Activated naive CD8-positive, alpha-beta T cell treated with anti-CD3 and anti-CD28 coated beads for 36 hours (primary cell): ENCODE data around the gene CSF1. TPM values are rescaled to one million over a fixed set of nuclear protein-coding genes. Genes with fewer than 3 reads are reported as not detected.
"Not testable (repeated sequence)": the region's sequence is repeated elsewhere in the genome, so short reads cannot be mapped to it uniquely, and the experiment has no call there.

Experiments used
- DNase-seq: peaks from one replicate; pipeline ENCODE4 v3.0.0; 2021
- H3K27ac Mint-ChIP-seq: one replicate; pipeline ENCODE4 v1.8.0; 2022; ENCODE audit warnings: mild to moderate bottlenecking, moderate library complexity, mixed read lengths
- H3K27me3 Mint-ChIP-seq: one replicate; pipeline ENCODE4 v1.8.0; 2022; ENCODE audit warnings: mild to moderate bottlenecking, mixed read lengths
- H3K36me3 Mint-ChIP-seq: one replicate; pipeline ENCODE4 v1.8.0; 2021; ENCODE audit warnings: mild to moderate bottlenecking, mixed read lengths
- H3K4me1 Mint-ChIP-seq: one replicate; pipeline ENCODE4 v1.8.0; 2021; ENCODE audit warnings: mixed read lengths
- H3K4me3 Mint-ChIP-seq: one replicate; pipeline ENCODE4 v1.8.0; 2022; ENCODE audit warnings: mild to moderate bottlenecking, moderate library complexity, mixed read lengths
- H3K9me3 Mint-ChIP-seq: one replicate; pipeline ENCODE4 v1.8.0; 2022; ENCODE audit warnings: mixed read lengths
- total RNA-seq, 2 experiments: library from RNA; stranded (reverse); gene quantifications; one replicate each; pipeline ENCODE4 v1.2.3, GENCODE V29; 2021

Gene CSF1
- total RNA-seq, 2 experiments from 2014 or later, result 21.2 to 24.9 TPM

- Mint-ChIP-seq H3K4me1 (peaks cover 5% of the 10 kb centered on the region), H3K27ac (no peak overlapping the region), H3K9me3 (no peaks in the 10 kb centered on the region), H3K36me3 (no peaks in the 10 kb centered on the region), H3K4me3 (no peak overlapping the region), H3K27me3 (no peaks in the 10 kb centered on the region)
- no peak for DNase-seq
Observed at GRCh38 chr1:109950038-109950437, 39.4 kb downstream of the CSF1 start.

- DNase-seq, result no peak
- H3K4me1 Mint-ChIP-seq, result peaks cover 5% of the 10 kb centered on the region
- H3K4me3 Mint-ChIP-seq, result no peak overlapping the region
- H3K36me3 Mint-ChIP-seq, result no peaks in the 10 kb centered on the region
- no peaks in the 10 kb centered on the region for H3K27me3 Mint-ChIP-seq
- no peaks in the 10 kb centered on the region for H3K9me3 Mint-ChIP-seq
- no peak overlapping the region for H3K27ac Mint-ChIP-seq
Observed at GRCh38 chr1:109950509-109950908, 39.9 kb downstream of the CSF1 start.

GRCh38 chr1:109951501-109951900 lies 40.9 kb downstream of the CSF1 start:
- not testable (repeated sequence) for H3K27ac Mint-ChIP-seq, H3K9me3 Mint-ChIP-seq, H3K4me3 Mint-ChIP-seq, H3K4me1 Mint-ChIP-seq, H3K36me3 Mint-ChIP-seq, H3K27me3 Mint-ChIP-seq, DNase-seq

- no peaks in the 10 kb centered on the region for H3K36me3 Mint-ChIP-seq
- DNase-seq, result no peak
- H3K4me3 Mint-ChIP-seq, result no peak overlapping the region
- no peaks in the 10 kb centered on the region for H3K27me3 Mint-ChIP-seq
- no peaks in the 10 kb centered on the region for H3K4me1 Mint-ChIP-seq
- no peaks in the 10 kb centered on the region for H3K9me3 Mint-ChIP-seq
- no peak overlapping the region for H3K27ac Mint-ChIP-seq
Observed at GRCh38 chr1:109954041-109954512, 43.4 kb downstream of the CSF1 start.

- DNase-seq, result no peak
- H3K27me3 Mint-ChIP-seq, result no peaks in the 10 kb centered on the region
Observed at GRCh38 chr1:109959632-109959973, 49.0 kb downstream of the CSF1 start.

GRCh38 chr1:109959974-109960744 lies 49.5 kb downstream of the CSF1 start:
- Mint-ChIP-seq H3K4me1 (no peaks in the 10 kb centered on the region), H3K36me3 (no peaks in the 10 kb centered on the region), H3K4me3 (no peak overlapping the region), H3K27ac (no peak overlapping the region), H3K27me3 (no peaks in the 10 kb centered on the region), H3K9me3 (no peaks in the 10 kb centered on the region)
- no peak for DNase-seq

More at GRCh38 chr1:109959632-109959973, 49.0 kb downstream of the CSF1 start:
- H3K4me1 Mint-ChIP-seq, result no peaks in the 10 kb centered on the region
- H3K9me3 Mint-ChIP-seq, result no peaks in the 10 kb centered on the region
- H3K27ac Mint-ChIP-seq, result no peak overlapping the region
- no peaks in the 10 kb centered on the region for H3K36me3 Mint-ChIP-seq
- no peak overlapping the region for H3K4me3 Mint-ChIP-seq

GRCh38 chr1:109960745-109961094 lies 50.1 kb downstream of the CSF1 start:
- Mint-ChIP-seq H3K4me3 (no peak overlapping the region), H3K36me3 (no peaks in the 10 kb centered on the region), H3K4me1 (no peaks in the 10 kb centered on the region), H3K27ac (no peak overlapping the region), H3K27me3 (no peaks in the 10 kb centered on the region), H3K9me3 (no peaks in the 10 kb centered on the region)
- no peak for DNase-seq

- Mint-ChIP-seq H3K27me3 (no peaks in the 10 kb centered on the region), H3K36me3 (no peaks in the 10 kb centered on the region), H3K27ac (no peak overlapping the region), H3K9me3 (no peaks in the 10 kb centered on the region), H3K4me3 (no peak overlapping the region), H3K4me1 (no peaks in the 10 kb centered on the region)
- no peak for DNase-seq
Observed at GRCh38 chr1:109963864-109964263, 53.2 kb downstream of the CSF1 start.

GRCh38 chr1:109969146-109969829 lies 58.6 kb downstream of the CSF1 start:
- H3K27me3 Mint-ChIP-seq, result no peaks in the 10 kb centered on the region

GRCh38 chr1:109969907-109970306 lies 59.3 kb downstream of the CSF1 start:
- no peaks in the 10 kb centered on the region for H3K27me3 Mint-ChIP-seq
- DNase-seq, result no peak
- H3K36me3 Mint-ChIP-seq, result no peaks in the 10 kb centered on the region
- H3K9me3 Mint-ChIP-seq, result no peaks in the 10 kb centered on the region
- H3K4me3 Mint-ChIP-seq, result no peak overlapping the region
- no peak overlapping the region for H3K27ac Mint-ChIP-seq
- H3K4me1 Mint-ChIP-seq, result no peaks in the 10 kb centered on the region

More at GRCh38 chr1:109969146-109969829, 58.6 kb downstream of the CSF1 start:
- Mint-ChIP-seq H3K9me3 (no peaks in the 10 kb centered on the region), H3K4me3 (no peak overlapping the region), H3K27ac (no peak overlapping the region), H3K36me3 (no peaks in the 10 kb centered on the region), H3K4me1 (no peaks in the 10 kb centered on the region)
- DNase-seq, result no peak

GRCh38 chr1:109971559-109971958 lies 60.9 kb downstream of the CSF1 start:
- H3K4me3 Mint-ChIP-seq, result no peak overlapping the region

GRCh38 chr1:109974191-109974590 lies 63.5 kb downstream of the CSF1 start:
- H3K27me3 Mint-ChIP-seq, result peaks cover 4% of the 10 kb centered on the region
- no peaks in the 10 kb centered on the region for H3K36me3 Mint-ChIP-seq
- H3K4me3 Mint-ChIP-seq, result no peak overlapping the region
- H3K27ac Mint-ChIP-seq, result no peak overlapping the region
- DNase-seq, result no peak
- H3K9me3 Mint-ChIP-seq, result no peaks in the 10 kb centered on the region
- no peaks in the 10 kb centered on the region for H3K4me1 Mint-ChIP-seq

More at GRCh38 chr1:109971559-109971958, 60.9 kb downstream of the CSF1 start:
- H3K36me3 Mint-ChIP-seq, result no peaks in the 10 kb centered on the region
- H3K9me3 Mint-ChIP-seq, result no peaks in the 10 kb centered on the region
- no peaks in the 10 kb centered on the region for H3K4me1 Mint-ChIP-seq
- no peak for DNase-seq
- no peak overlapping the region for H3K27ac Mint-ChIP-seq
- H3K27me3 Mint-ChIP-seq, result no peaks in the 10 kb centered on the region

- H3K9me3 Mint-ChIP-seq, result no peaks in the 10 kb centered on the region
- H3K4me1 Mint-ChIP-seq, result no peaks in the 10 kb centered on the region
- no peak for DNase-seq
- no peak overlapping the region for H3K4me3 Mint-ChIP-seq
- peaks cover 4% of the 10 kb centered on the region for H3K27me3 Mint-ChIP-seq
- no peaks in the 10 kb centered on the region for H3K36me3 Mint-ChIP-seq
- H3K27ac Mint-ChIP-seq, result no peak overlapping the region
Observed at GRCh38 chr1:109975718-109976117, 65.1 kb downstream of the CSF1 start.

GRCh38 chr1:109976762-109977161 lies 66.1 kb downstream of the CSF1 start:
- H3K4me3 Mint-ChIP-seq, result no peak overlapping the region
- H3K4me1 Mint-ChIP-seq, result no peaks in the 10 kb centered on the region
- DNase-seq, result no peak
- H3K27ac Mint-ChIP-seq, result no peak overlapping the region
- H3K27me3 Mint-ChIP-seq, result peaks cover 4% of the 10 kb centered on the region
- H3K36me3 Mint-ChIP-seq, result no peaks in the 10 kb centered on the region
- no peaks in the 10 kb centered on the region for H3K9me3 Mint-ChIP-seq

GRCh38 chr1:109977225-109977624 lies 66.6 kb downstream of the CSF1 start:
- peaks cover 4% of the 10 kb centered on the region for H3K27me3 Mint-ChIP-seq
- no peak for DNase-seq
- no peaks in the 10 kb centered on the region for H3K9me3 Mint-ChIP-seq
- H3K27ac Mint-ChIP-seq, result no peak overlapping the region
- no peaks in the 10 kb centered on the region for H3K4me1 Mint-ChIP-seq
- H3K36me3 Mint-ChIP-seq, result no peaks in the 10 kb centered on the region
- H3K4me3 Mint-ChIP-seq, result no peak overlapping the region
